Activated CD8-positive, alpha-beta memory T cell treated with anti-CD3 and anti-CD28 coated beads for 4 hours (primary cell): ENCODE data around the gene CHPT1.
"Not testable (repeated sequence)": the region's sequence is repeated elsewhere in the genome, so short reads cannot be mapped to it uniquely, and the experiment has no call there.

ENCODE experiments used
- DNase-seq, 2 donors: peaks; one replicate each; pipeline ENCODE4 v3.0.0-alpha.2; 2020; ENCODE audit warnings: low read depth in 2 of 2

CHPT1 gene

DNA sequence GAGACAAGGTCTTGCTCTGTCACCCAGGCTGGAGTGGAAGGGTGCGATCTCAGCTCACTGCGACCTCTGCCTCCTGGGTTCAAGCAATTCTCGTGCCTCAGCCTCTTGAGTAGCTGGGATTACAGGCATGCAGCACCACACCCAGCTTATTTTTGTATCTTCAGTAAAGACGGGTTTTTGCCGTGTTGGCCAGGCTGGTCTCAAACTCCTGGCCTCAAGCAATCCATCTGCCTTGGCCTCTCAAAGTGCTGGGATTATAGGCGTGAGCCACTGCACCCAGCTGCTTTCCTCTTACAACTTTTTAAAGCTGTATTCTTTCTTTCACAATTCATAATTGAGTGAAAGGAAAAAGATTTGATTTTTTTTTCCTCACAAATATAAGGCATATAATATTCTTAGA is 15.8 kb upstream of the CHPT1 start:
- DNase-seq = not testable (repeated sequence)

DNA sequence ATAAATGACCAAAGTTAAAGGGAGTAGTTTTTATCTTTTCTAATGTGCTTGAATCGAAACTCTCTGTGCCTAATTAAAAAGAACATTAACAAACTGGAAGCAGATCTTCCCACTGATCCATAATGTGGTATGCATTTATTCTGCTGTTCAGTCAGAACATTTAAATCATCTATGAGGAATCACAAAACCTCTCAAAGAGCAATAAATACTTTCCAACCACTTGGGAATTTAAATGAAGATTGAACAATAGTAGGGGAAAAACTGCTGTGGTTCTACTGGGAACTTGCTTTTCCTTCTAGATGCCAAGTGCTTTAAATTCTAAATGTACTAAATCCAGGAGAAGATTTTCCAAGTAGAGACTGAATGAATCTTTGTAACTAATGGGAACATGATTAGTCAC is 12.3 kb upstream of the CHPT1 start:
- no peak for DNase-seq

DNA sequence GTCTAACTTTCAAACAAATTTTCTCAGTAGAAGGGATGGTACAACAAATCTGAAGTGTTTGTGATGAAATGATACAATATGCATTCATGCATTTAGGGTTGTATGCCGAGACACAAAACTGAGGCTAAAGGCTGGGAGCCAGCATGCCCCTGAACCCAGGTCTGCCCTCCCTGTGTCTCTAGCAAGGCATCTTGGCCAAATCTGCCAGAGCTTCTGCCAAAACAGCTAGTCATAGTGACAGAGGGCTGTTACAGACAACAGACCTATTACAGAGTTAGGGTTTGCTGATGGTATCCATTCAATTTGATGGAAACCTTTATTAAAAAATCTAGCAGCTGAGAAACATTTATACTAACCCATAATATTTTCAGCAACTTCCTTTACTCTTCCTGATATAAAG is 11.3 kb upstream of the CHPT1 start:
- DNase-seq = no peak

DNA sequence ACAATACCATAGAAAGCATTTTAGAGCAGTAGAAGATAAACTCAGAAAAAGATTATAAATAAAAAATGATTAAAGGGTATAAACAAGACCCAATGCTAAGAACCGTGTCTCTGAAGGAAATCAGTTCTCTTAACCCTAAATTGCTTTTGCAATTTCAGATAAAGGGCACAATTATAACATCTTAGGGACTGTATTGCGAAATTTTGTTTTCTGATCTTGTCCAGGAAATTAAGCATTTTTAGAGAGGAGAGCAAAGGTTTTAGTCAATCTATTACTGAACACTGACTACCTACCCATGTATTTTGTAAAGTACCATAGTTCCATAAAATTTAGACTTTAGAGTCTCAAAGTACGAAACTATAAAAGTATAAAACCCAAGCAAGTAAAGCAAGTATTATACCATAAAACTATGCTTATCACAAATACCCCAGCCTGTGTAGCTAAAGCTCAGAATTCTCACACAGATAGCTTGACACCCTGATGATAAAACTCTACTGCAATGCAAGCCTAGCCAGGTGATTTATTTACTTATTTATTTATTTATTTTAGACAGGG is 6.8 kb upstream of the CHPT1 start:
- no peak for DNase-seq

DNA sequence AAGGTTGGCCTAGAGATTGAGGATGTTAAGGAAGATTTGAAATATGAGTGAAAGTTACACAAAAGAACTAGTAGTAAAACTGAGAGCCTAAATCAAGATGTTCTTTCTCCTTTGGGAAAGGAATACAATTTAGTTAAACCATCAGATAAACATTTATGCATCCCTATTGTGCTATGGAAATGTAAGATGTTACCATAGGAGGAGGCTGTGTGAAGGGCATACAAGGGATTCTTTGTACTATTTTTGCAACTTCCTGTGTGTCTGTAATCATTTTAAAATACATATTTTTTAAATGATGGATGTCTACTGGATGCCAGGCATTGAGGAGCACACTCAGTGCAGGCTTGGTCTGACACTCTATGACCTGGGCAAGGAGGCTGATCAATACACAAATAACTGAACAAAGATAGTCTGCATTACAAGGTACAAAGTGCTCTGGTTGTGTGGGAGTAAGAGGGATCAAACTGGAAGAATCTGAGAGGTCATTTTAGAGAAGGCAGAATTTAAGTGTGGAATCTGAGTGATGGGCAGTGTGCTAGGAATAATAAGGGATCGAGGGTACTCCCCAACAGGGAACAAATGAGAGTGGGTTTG is 5.8 kb upstream of the CHPT1 start:
- DNase-seq = no peak

DNA sequence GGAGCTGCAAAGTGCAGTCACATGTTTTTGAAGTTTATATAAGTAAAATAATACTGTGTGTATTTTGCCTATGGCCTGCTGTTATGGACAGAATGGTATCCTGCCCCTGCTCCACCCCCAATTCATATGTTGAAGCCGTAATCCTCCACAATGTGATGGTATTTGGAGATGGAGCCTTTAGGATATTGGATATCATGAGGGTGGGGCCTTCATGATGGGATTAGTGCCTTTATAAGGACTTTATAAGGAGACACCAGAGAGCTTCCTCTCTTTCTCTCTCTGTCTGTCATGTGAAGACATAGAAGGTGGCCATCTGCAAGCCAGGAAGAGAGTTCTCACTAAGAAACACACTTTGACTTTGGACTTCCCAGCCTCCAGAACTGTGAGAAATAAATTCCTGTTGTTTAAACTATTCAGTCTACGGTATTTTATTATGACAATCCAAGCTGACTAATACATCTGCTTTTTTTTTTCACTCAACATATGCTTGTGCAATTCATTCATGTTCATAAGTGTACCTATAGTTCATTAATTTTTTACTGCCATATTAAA is 3.1 kb upstream of the CHPT1 start:
- no peak for DNase-seq

DNA sequence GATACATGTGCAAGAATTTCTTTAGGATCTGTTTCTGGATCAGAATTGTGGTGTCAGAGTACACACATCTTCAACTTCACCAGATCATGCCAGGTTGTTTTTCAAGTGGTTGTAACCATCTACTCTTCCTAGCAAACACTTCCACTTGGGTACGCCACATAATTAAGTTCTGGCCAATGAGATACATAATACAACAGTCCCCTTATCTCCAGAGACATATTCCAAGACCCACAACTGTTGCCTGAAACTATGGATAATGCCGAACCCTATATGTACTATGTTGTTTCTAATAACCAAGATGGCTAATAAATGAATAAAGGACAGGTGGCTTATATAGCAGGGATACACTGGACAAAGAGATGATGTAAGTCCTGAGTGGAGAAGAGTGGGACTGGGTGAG is 2.5 kb upstream of the CHPT1 start:
- no peak for DNase-seq

DNA sequence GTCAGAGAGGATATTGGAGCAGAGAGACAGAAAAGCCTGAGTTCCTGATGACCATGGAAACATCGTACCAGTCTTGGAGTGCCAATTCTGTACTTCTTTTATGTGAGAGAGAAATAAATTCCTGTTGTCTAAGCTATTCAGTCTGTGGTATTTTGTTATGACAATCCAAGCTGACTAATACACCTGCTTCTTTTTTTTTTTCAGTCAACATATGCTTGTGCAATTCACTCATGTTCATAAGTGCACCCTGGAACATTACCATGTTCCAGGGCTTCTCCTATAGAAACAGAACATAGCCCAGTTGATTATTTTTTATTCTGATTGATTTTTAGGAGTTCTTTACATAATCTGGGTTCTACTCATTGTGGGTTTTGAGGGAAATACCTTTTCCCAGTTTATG is 1.7 kb upstream of the CHPT1 start:
- no peak for DNase-seq

DNA sequence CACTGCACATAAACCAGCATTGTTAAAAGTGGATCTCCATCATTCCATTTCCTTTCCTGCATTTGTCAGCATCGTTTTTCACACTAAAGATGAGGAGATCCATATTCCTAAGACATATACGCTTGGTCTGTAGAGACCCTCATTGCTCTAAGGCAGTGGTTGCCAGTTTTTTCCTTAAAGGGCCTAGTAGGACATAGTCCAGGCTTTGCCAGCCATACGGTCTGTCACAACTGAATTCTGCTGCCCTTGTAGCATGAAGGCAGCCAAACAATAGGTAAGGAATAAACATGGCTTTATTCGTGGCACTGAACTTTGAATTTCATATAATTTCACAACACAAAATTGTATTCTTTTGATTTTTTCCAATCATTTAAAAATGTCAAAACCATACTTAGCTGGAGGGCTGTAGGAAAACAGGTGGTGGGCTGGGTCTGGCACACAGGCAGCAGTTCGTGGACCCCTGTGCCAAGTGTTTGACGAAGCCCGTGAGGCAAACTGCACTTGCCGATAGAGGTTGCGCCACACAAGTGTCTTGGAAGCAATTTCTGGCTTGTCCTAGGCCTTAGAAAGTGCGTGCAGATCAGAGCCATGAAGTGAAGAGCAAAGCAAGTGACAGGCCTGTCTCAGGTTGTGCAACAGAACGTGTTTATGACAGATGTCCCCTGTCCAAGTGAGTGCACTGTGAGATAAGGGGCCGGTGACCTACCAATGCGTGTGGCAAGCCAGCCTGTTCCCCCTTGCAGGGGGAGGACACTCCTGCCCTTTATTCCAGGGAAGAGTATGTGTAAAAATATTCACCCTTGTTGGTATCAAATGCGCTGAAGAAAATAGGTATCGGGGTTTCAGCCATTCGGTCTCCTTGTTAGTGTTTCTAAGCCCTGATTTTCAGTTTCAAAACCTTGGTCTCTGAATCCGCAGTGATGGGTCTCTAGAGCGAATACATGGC is 916 bp upstream of the CHPT1 start:
- DNase-seq = no peak

DNA sequence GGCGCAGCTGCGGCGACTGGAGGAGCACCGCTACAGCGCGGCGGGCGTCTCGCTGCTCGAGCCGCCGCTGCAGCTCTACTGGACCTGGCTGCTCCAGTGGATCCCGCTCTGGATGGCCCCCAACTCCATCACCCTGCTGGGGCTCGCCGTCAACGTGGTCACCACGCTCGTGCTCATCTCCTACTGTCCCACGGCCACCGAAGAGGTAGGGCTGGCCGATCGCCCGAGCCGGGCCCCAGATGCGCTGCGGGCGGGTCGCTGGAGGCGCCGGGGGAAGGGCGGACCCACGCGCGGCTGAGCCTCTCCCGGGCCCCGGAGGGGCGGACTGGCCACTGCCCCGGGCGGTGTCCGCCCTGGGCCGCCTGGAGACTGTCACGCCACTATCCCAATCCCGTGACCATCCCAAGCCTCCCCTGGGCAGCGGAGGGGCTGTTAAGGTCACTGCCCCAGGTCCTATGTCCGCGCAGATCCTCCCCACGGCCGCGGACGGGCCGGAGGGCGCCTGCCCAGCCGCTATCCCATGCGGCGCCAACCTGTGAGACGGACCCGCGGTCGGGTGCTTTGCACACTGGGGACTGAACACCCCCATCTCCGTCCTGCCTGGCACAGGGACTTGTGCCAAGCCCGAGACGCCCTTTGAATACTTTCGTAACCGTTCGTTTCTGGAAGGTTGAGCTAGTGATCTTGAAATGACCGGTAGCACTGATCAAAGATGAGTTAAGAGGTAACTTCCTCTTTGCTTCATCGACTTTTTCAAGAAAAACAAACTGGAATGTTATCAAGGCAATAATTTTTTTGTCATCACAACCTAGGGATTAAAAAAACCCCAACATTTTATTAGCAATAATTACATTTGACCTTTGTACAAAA is 725 bp downstream of the CHPT1 start:
- DNase-seq = no peak

DNA sequence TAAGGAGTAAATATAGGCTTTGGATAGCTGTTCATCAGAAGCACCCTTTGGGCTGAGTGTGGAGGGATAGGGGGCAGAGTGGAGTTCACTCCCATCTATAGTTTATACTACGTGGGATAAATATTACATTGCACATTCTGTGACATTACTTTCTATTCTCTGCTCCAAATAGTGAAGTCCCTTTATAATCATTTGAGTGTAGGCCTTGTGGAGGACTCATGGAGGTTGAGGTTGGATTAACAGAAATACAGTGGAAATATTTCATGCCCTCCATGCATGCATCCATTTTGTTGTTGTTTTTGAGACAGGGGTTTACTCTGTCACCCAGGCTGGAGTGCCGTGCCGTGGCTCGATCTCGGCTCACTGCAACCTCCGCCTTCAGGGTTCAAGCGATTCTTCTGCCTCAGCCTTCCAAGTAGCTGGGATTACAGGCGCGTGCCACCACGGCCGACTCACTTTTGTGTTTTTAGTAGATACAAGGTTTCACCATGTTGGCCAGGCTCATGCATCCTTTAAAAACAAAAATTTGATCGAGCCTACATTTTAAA is 1.4 kb downstream of the CHPT1 start:
- no peak for DNase-seq

DNA sequence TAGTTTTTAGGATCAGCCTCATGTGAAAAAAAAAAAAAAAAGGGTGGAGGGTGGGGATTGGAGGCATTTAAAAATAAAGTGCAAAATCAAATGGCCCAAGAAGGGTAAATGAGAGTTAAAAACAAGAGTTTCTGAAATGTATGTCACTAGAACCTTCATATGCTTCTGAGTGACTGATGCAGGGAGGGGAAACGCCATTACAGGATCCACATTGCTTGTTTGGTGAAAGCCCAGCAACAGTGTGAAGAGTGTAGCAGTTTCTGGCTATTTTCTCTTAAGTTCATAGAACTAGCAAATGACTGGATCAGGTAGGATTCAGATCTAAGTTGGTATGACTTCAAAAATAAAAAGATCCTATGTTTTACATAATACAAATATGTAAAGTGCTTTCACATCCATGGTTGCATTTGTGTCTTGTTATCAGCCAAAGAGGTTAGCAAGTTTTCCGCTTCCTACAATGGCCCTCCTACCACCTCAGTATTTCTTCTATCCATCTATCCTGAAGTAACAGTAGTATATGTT is 2.9 kb downstream of the CHPT1 start:
- no peak for DNase-seq

DNA sequence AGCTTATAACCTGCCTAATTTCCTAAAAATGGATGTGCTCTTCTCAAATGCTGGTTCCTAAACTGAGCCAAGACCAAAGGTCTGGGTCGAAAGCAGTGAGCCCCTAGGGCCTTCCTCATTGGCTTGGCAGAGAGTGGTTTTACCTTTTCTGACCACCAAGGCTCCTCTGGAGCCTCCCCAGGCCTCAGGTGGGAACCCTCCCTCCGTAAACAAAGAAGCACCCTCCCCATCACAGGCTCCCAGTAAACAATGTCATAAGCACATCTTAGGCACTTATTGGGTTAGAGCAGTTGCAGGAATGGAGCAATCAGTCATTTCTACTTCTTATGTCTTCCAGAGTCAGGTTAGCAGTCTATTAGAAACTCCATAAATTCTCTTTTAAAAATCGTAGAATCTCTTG is 6.0 kb downstream of the CHPT1 start:
- DNase-seq = no peak

DNA sequence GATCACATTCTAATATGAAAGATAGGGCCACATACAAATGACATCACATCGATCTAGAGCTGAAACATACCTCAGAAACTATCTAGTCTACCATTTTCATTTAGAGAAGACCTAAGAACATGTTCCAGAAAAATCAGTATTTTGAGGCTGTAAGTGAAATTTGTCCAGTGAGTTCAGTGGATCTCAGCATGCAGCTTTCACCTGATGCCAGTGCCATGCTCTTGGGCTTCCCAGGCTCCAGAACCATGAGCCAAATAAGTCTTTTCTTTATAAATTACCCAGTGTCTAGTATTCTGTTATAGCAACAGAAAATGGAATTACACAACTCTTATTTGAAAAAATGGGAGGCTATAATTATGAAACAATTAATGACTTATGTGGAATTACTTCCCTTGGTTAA is 9.0 kb downstream of the CHPT1 start:
- no peak for DNase-seq

DNA sequence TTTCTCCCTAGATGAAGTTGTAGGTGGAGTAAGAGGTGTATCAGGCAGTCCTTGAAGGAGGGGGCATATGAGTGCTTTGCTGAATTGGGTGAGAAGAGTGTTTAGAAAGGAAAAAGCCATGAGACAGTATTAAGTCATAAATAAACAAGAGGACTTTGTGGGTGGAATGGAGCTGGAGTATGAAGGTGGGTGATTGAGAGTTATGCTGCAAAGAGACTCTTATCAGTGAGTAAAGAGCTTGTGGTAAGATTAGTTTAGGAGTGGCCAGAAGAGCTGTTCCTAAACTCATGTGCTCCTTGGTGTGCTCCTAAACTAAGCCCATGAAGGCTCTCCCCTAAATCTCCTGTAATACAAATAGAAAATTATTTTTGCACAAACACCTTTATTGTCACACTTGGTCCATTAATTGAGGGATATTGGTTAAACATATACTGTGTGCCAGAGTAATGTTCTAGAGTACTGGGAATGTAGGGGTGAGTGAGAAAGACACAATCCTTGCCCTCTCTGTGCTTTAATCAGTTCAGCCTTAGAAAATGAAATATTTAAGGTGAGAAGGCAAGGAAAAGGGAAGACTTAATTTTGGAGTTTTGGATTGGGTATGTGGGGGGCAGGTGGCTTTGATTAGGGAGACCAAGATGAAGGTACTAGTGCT is 9.8 kb downstream of the CHPT1 start:
- no peak for DNase-seq

DNA sequence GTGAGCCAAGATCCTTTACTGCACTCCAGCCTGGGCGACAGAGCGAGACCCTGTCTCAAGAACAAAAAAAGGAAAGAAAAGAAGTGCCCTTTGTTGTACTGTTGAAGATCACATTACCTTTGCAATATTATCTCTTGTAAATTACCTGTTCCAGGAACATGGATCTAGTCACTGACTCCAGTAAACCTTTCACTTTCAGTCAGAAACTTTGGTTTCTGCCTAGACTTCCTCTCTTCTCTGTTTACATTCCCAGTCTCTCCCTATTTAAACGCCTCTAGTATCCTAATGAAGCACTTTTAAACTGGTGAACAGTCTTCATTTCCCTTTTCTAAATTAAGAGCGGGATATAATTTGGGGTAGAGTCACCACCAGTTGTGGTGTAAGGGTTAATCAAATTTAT is 12.8 kb downstream of the CHPT1 start:
- DNase-seq = no peak

DNA sequence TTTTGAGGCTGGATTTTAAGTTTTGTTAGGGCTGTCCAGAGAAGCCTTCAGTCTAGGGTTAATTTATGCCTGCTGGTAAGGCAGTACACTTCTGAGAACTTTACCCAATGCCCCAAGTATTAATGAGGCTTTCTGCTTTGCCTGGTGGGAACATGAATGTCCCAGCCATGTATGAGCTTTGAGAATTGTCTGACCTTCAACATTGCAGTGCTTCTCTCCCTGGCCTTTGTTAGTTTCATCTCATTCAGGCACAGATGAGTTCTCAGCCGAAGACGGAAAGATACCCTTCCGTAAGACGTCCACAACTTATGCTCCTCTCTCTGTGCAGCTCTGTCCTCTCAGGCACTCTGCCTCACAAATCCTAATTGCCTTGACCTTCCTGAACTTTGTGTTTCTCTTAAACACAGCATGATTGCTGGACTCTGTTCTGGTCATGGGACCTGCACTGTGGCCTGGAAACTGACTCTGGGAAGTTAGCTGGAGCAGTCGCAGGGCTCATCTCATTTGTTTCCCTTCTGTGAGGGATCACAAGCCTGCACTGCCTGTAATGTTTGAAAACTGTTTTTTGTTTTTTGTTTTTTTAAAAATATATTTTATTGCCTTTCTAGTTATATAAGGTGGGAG is 15.7 kb downstream of the CHPT1 start:
- DNase-seq = no peak

DNA sequence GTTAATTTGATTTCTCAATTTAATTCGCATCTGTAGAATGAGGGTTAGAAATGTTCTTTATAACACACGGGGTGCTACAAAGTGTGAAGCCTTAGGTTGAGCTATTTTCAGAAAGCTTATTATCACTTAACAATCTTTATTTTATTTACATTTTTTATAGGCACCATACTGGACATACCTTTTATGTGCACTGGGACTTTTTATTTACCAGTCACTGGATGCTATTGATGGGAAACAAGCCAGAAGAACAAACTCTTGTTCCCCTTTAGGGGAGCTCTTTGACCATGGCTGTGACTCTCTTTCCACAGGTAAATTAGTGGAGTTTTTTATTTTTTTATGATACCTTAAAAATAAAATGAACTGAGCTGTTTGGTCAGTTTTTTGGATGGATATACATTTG is 16.5 kb downstream of the CHPT1 start:
- no peak for DNase-seq

DNA sequence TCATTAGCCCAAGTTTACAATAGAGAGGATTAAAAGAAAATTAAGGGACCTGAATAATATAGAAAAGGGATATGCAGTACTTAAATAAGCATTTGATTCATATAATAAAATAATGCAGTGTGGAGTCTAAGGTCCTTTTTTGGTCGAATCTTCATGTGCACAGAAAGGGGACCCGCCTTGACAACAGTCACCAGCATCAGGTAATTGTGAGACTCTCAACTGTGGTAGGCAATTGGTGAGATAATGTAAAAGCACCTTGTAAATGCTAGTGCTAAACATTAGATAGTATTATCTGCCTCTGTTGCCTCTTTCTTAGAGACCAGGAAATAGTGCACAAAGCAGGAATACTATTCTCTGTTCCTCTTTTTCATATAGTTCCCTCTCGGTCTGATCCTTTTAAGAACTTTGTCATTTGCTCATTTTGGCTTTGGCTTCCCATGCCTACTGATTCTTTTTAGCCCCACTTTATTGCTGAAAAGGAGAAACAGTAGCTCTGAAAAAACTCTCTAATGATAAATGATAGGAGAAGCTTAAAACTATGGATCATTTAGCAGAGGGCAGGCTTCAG is 17.5 kb downstream of the CHPT1 start:
- DNase-seq = no peak

DNA sequence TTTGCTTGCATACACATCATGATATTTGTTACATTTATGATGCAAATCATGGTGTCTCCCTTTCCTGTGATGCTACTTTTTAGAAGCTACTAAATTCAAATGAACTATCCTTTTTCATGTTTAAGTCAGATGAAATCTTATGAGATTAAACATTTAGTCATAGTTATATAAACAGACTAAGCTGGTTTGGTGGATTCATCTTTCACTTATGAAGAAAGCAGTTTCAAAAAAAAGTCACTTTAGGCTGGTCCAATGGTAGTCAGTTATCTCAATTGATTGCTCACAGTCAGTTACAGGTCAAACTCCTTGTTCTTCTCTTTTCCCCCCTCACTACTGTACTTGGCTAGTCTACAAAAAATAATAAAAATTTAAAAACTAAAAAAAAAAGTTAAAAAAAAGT is 22.1 kb downstream of the CHPT1 start:
- DNase-seq = no peak
